HEK293 (cell line): ENCODE data around the gene PLPPR2.

Source experiments
- CTCF ChIA-PET: fragments of 350-600 bp; formaldehyde crosslinking; extraction: SDS; loops from one replicate; lab custom pipeline; 2021; ENCODE audit warnings: antibody characterized with exemption; lab: Yijun Ruan, JAX
- POLR2A ChIA-PET: fragments of 300-600 bp; formaldehyde crosslinking; extraction: SDS; loops from one replicate; lab custom pipeline; 2020; ENCODE audit warnings: antibody characterized with exemption, inconsistent platforms; lab: Yijun Ruan, JAX
- H3K27ac ChIP-seq: fragments of 200-500 bp; sonication (Bioruptor generic); 2 replicates; pipeline ENCODE4 v1.5.1; 2014; ENCODE audit warnings: low read depth, low read length, control low read depth, inconsistent platforms; ENCODE audit errors: extremely low read depth
- H3K36me3 ChIP-seq, 2 experiments: fragments of 200-500 bp in 1 of 2; sonication (Bioruptor generic) in 1 of 2; 1 replicate in 1 of 2; 2 replicates in 1 of 2; pipeline ENCODE4 v1.5.1; 2014 to 2017; ENCODE audit warnings: inconsistent platforms in 2 of 2, low read length in 2 of 2; ENCODE audit not compliant: control insufficient read depth in 2 of 2, insufficient read depth in 1 of 2
- H3K4me1 ChIP-seq: fragments of 200-500 bp; sonication (Bioruptor generic); 2 replicates; pipeline ENCODE4 v1.5.1; 2014; ENCODE audit warnings: mild to moderate bottlenecking, low read length, inconsistent platforms; ENCODE audit not compliant: control insufficient read depth, insufficient read depth
- H3K4me3 ChIP-seq: 2 replicates; pipeline ENCODE4 v1.5.1; 2011; ENCODE audit warnings: low read depth, mild to moderate bottlenecking, control low read depth, low read length, moderate library complexity
- H3K9me3 ChIP-seq: fragments of 200-500 bp; sonication (Bioruptor generic); 2 replicates; pipeline ENCODE4 v1.5.1; 2014; ENCODE audit warnings: low read depth, low read length, inconsistent platforms; ENCODE audit not compliant: control insufficient read depth, insufficient read depth
- BCL11A ChIP-seq: fragments of 450-650 bp; formaldehyde crosslinking; IDR thresholded peaks from 2 replicates; pipeline ENCODE4 v1.5.1; 2016; ENCODE audit warnings: low read depth, missing biosample characterization, missing genetic modification characterization
- GFI1B ChIP-seq: fragments of 450-650 bp; formaldehyde crosslinking; IDR thresholded peaks from 2 replicates; pipeline ENCODE4 v1.5.1; 2016; ENCODE audit warnings: missing biosample characterization, missing genetic modification characterization
- GLIS2 ChIP-seq: fragments of 450-650 bp; formaldehyde crosslinking; IDR thresholded peaks from 2 replicates; pipeline ENCODE4 v1.5.1; 2016; ENCODE audit warnings: missing biosample characterization, missing genetic modification characterization
- KLF10 ChIP-seq: fragments of 450-650 bp; IDR thresholded peaks from 2 replicates; pipeline ENCODE4 v1.5.1; 2018; ENCODE audit warnings: missing biosample characterization, mild to moderate bottlenecking, missing genetic modification characterization
- MZF1 ChIP-seq: fragments of 450-650 bp; formaldehyde crosslinking; IDR thresholded peaks from 2 replicates; pipeline ENCODE4 v1.5.1; 2017; ENCODE audit warnings: missing biosample characterization, missing genetic modification characterization, borderline replicate concordance
- ZBTB48 ChIP-seq: fragments of 450-650 bp; formaldehyde crosslinking; IDR thresholded peaks from 2 replicates; pipeline ENCODE4 v1.5.1; 2016; ENCODE audit warnings: missing biosample characterization, missing genetic modification characterization
- ZBTB7A ChIP-seq: fragments of 450-650 bp; formaldehyde crosslinking; IDR thresholded peaks from 2 replicates; pipeline ENCODE4 v1.5.1; 2016; ENCODE audit warnings: low read depth, missing biosample characterization, missing genetic modification characterization
- ZFHX2 ChIP-seq: fragments of 450-650 bp; formaldehyde crosslinking; conservative IDR thresholded peaks from 2 replicates; pipeline ENCODE4 v1.5.1; 2016; ENCODE audit warnings: missing biosample characterization, missing genetic modification characterization
- ZFP69B ChIP-seq: fragments of 450-650 bp; formaldehyde crosslinking; IDR thresholded peaks from 2 replicates; pipeline ENCODE4 v1.5.1; 2016; ENCODE audit warnings: missing biosample characterization, missing genetic modification characterization
- ZNF121 ChIP-seq: fragments of 450-650 bp; formaldehyde crosslinking; IDR thresholded peaks from 2 replicates; pipeline ENCODE4 v1.5.1; 2016; ENCODE audit warnings: missing biosample characterization, missing genetic modification characterization
- ZNF174 ChIP-seq: fragments of 450-650 bp; formaldehyde crosslinking; IDR thresholded peaks from 2 replicates; pipeline ENCODE4 v1.5.0; 2017; ENCODE audit warnings: missing biosample characterization, mild to moderate bottlenecking, missing genetic modification characterization
- ZNF214 ChIP-seq: fragments of 450-650 bp; formaldehyde crosslinking; IDR thresholded peaks from 2 replicates; pipeline ENCODE4 v1.5.1; 2017; ENCODE audit warnings: missing biosample characterization, mild to moderate bottlenecking, missing genetic modification characterization, borderline replicate concordance
- ZNF302 ChIP-seq: fragments of 450-650 bp; formaldehyde crosslinking; IDR thresholded peaks from 2 replicates; pipeline ENCODE4 v1.5.1; 2016; ENCODE audit warnings: missing biosample characterization, missing genetic modification characterization, low read depth
- ZNF37A ChIP-seq: fragments of 450-650 bp; IDR thresholded peaks from 2 replicates; pipeline ENCODE4 v1.5.1; 2018; ENCODE audit warnings: missing biosample characterization, missing genetic modification characterization
- ZNF416 ChIP-seq: fragments of 450-650 bp; formaldehyde crosslinking; IDR thresholded peaks from 2 replicates; pipeline ENCODE4 v1.5.1; 2016; ENCODE audit warnings: missing biosample characterization, missing genetic modification characterization
- ZNF529 ChIP-seq: fragments of 450-650 bp; formaldehyde crosslinking; IDR thresholded peaks from 2 replicates; pipeline ENCODE4 v1.5.1; 2017; ENCODE audit warnings: missing genetic modification characterization, missing biosample characterization; ENCODE audit not compliant: insufficient replicate concordance
- ZNF626 ChIP-seq: fragments of 450-650 bp; sonication (Bioruptor Pico); formaldehyde crosslinking; IDR thresholded peaks from 2 replicates; pipeline ENCODE4 v1.5.1; 2018; ENCODE audit warnings: missing biosample characterization, missing genetic modification characterization, inconsistent platforms
- ZXDB ChIP-seq: fragments of 450-650 bp; formaldehyde crosslinking; IDR thresholded peaks from 2 replicates; pipeline ENCODE4 v1.5.1; 2016; ENCODE audit warnings: missing biosample characterization, missing genetic modification characterization
- TF ChIP-seq, protein P1 (sequence below): fragments of 450-650 bp; formaldehyde crosslinking; IDR thresholded peaks from 2 replicates; pipeline ENCODE4 v1.5.1; 2017; ENCODE audit warnings: missing biosample characterization, missing genetic modification characterization
- TF ChIP-seq, protein P2 (sequence below): fragments of 450-650 bp; formaldehyde crosslinking; IDR thresholded peaks from 2 replicates; pipeline ENCODE4 v1.5.1; 2016; ENCODE audit warnings: missing biosample characterization, missing genetic modification characterization, low read depth
- TF ChIP-seq, protein P3 (sequence below): fragments of 450-650 bp; formaldehyde crosslinking; IDR thresholded peaks from 2 replicates; pipeline ENCODE4 v1.5.1; 2016; ENCODE audit warnings: missing biosample characterization, missing genetic modification characterization

Gene PLPPR2

DNA sequence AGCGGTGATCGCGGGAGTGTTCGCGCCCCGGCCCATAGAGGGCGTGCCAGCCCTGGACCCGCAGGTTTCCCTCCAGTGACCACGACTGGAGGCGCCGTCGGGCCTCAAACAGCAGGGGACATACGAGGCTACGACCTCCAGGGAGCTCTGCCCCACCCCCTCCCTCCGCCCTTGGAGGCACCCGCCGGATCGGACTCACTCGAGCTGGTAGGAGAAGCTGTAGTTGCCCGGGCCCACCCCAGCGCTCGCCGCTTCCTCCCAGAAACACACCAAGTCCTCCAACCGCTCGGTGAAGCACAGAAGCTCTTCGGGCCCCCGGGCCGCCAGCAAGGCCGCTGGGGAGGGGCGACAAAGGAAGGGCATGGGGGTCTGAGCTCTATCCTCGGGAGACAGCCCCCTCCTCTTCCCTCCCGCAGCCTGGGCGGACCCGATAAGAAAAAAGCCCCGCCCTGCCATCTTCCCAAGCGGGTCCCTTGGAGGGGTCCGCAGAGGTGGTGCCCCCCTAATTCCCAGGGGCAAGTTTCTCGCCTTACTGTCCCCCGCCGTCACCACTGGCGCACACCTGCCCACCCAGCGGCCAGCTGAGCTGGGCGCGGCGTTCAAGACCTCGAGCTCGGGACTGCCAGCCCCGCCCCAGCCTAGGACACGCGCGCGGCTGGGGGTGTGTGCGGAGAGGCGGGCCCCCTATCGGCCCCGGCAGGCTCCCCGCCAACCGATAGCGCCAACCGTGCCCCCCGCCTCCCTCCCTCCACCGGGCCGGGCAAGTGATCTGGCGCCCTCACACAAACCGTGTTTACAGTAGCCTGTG, 27.9 kb downstream of the PLPPR2 start (continued):
- TF ChIP-seq, protein P1, sequence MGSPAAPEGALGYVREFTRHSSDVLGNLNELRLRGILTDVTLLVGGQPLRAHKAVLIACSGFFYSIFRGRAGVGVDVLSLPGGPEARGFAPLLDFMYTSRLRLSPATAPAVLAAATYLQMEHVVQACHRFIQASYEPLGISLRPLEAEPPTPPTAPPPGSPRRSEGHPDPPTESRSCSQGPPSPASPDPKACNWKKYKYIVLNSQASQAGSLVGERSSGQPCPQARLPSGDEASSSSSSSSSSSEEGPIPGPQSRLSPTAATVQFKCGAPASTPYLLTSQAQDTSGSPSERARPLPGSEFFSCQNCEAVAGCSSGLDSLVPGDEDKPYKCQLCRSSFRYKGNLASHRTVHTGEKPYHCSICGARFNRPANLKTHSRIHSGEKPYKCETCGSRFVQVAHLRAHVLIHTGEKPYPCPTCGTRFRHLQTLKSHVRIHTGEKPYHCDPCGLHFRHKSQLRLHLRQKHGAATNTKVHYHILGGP (tag by site-specific recombination), result no peak

DNA sequence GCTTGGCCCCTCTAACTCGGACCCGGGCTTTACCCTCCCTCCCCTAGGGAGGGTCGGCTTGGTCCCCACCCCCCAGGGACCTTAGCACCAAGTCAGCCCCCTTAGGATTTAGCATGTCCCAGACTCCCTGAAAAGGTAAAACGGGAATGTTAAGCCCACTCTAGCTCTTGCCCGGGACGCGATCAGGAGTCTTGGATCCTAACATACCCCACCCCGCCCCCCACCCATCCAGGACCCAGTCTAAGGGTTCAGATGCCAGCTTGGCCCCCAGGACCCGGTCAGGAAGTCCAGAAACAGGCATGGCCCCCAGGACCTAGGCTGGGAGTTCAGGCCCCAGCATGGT, 28.4 kb downstream of the PLPPR2 start:
- H3K4me1 ChIP-seq, result no peaks in the 10 kb centered on the region; the same call in 1 of the 2 replicates
- POLR2A ChIA-PET, result interaction anchor here (0.5 to 2.8 kb wide), 12 partner anchors 9 to 99 kb away, joined by 3 to 22 read pairs (median 6); partner anchors contain the start of genes ODAD3, PRKCSH, RGL3 and SWSAP1
- CTCF ChIA-PET, result interaction anchor here (0.6 to 5.9 kb wide), 23 partner anchors 9 to 501 kb away, joined by 3 to 66 read pairs (median 5); partner anchors contain the start of genes DOCK6, ELAVL3, ODAD3 and PRKCSH
- peaks cover 0 to 7% of the 10 kb centered on the region in 2 experiments; a peak in 2 of 3 replicates for H3K36me3 ChIP-seq
- TF ChIP-seq KLF10 (tag by site-specific recombination) (0 out of 2 replicates have a peak, but pooled peaks have one; percentile 1), ZNF174 (no peak), ZBTB48 (peak; percentile 79)
- H3K9me3 ChIP-seq, result no peaks in the 10 kb centered on the region
- H3K4me3 ChIP-seq, result peak overlapping the region; percentile 41
- peak overlapping the region; percentile 69; the same call in 1 of the 2 replicates for H3K27ac ChIP-seq

DNA sequence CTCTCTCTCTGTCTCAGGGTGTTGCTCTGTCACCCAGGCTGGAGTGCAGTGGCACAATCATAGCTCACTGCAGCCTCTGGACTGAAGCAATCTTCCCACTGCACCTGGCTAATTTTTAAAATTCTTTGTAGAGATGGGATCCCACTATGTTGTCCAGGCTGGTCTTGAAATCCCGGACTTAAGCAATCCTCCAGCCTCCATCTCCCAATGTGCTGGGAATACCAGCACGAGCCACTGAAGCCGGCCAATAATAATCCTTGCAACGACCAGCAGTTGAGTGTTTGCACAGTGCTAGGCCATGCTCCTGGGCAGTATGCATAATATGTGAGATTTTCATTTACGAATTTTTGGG, 29.5 kb downstream of the PLPPR2 start:
- peak; percentile 66 for TF ChIP-seq ZNF121 (tag by site-specific recombination)
- TF ChIP-seq ZNF214 (tag by site-specific recombination), result no peak
- no peak for TF ChIP-seq ZFHX2 (tag by site-specific recombination)
- TF ChIP-seq ZBTB7A (tag by site-specific recombination), result no peak
- Histone ChIP-seq H3K4me3 (no peak overlapping the region), H3K36me3 (peaks cover 0 to 5% of the 10 kb centered on the region in 2 experiments; a peak in 2 of 3 replicates), H3K4me1 (no peaks in the 10 kb centered on the region; the same call in 1 of the 2 replicates), H3K27ac (no peak overlapping the region), H3K9me3 (no peaks in the 10 kb centered on the region)
- CTCF ChIA-PET, result interaction anchor here (0.7 to 5.9 kb wide), 7 partner anchors 9 to 836 kb away, joined by 3 to 66 read pairs (median 5); partner anchors contain the start of genes ELAVL3, ODAD3 and PRKCSH
- POLR2A ChIA-PET, result interaction anchor here (0.6 to 2.8 kb wide), 6 partner anchors 9 to 91 kb away, joined by 3 to 22 read pairs (median 6); partner anchors contain the start of gene SWSAP1

DNA sequence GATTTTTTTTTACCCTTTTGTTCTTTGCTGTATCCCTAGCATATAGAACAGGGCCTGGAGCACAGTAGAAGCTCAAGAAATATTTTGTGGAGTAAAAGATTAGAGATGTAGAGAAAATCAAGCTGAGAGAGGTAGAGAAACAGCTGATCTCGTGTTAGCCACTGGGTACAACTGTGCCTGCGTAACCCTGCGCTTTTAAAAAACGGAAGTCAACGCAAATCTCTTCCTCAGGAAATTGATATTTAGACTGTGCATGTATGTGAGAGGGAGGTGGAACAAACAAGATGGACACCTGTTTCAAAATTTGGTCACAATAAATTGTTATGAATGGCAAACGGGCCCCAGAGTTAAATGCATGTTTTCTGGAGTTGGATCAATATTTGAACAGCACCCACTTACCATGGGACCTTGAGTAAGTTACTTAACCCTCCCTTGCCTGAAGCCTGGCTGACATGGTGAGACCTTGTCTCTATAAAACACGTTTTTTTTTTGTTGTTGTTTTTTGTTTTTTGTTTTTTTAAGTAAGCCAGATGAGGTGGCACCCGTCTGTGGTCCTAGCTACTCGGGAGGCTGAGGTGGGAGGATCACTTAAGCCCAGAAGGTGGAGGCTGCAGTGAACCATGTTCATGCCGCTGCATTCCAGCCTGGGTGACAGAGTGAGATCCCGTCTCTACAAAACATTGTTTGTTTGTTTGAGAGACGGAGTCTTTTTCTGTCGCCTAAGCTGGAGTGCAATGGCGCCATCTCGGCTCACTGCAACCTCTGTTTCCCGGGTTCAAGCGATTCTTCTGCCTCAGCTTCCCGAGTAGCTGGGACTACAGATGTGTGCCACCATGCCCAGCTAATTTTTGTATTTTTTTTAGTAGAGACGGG, 32.2 kb downstream of the PLPPR2 start:
- ChIA-PET POLR2A (interaction anchor here (0.5 kb wide), 1 partner anchor 45 kb away, joined by 7 read pairs; no protein-coding TSS in a partner anchor), CTCF (interaction anchor here (0.7 to 1.7 kb wide), 2 partner anchors 11 to 48 kb away, joined by 3 to 6 read pairs; partner anchors contain the start of genes ODAD3 and PRKCSH)
- Histone ChIP-seq H3K36me3 (no peaks in the 10 kb centered on the region), H3K27ac (no peak overlapping the region), H3K4me1 (no peaks in the 10 kb centered on the region; the same call in 1 of the 2 replicates), H3K9me3 (no peaks in the 10 kb centered on the region), H3K4me3 (no peak overlapping the region)
- TF ChIP-seq MZF1 (tag by site-specific recombination) (no peak), ZNF416 (tag by site-specific recombination) (no peak), ZXDB (no peak), GLIS2 (tag by site-specific recombination) (no peak), ZNF302 (tag by site-specific recombination) (no peak), ZNF626 (tag by site-specific recombination) (no peak), GFI1B (tag by site-specific recombination) (no peak), BCL11A (tag by site-specific recombination) (no peak), ZNF529 (tag by site-specific recombination) (no peak), ZNF37A (tag by site-specific recombination) (no peak), ZFP69B (tag by site-specific recombination) (no peak)
- TF ChIP-seq, protein P2, sequence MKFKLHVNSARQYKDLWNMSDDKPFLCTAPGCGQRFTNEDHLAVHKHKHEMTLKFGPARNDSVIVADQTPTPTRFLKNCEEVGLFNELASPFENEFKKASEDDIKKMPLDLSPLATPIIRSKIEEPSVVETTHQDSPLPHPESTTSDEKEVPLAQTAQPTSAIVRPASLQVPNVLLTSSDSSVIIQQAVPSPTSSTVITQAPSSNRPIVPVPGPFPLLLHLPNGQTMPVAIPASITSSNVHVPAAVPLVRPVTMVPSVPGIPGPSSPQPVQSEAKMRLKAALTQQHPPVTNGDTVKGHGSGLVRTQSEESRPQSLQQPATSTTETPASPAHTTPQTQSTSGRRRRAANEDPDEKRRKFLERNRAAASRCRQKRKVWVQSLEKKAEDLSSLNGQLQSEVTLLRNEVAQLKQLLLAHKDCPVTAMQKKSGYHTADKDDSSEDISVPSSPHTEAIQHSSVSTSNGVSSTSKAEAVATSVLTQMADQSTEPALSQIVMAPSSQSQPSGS, result no peak
- TF ChIP-seq, protein P3, sequence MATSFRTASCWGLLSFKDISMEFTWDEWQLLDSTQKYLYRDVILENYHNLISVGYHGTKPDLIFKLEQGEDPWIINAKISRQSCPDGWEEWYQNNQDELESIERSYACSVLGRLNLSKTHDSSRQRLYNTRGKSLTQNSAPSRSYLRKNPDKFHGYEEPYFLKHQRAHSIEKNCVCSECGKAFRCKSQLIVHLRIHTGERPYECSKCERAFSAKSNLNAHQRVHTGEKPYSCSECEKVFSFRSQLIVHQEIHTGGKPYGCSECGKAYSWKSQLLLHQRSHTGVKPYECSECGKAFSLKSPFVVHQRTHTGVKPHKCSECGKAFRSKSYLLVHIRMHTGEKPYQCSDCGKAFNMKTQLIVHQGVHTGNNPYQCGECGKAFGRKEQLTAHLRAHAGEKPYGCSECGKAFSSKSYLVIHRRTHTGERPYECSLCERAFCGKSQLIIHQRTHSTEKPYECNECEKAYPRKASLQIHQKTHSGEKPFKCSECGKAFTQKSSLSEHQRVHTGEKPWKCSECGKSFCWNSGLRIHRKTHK (tag by site-specific recombination), result no peak
